GM12878 (cell line): ENCODE data around the gene TMPRSS3. TPM values are rescaled to one million over a fixed set of nuclear protein-coding genes. Genes with fewer than 3 reads are reported as not detected.

Experiments used
- CEBPB ChIP-seq, 2 experiments: fragments of 150-350 bp in 1 of 2; IDR thresholded peaks; 2 replicates each; pipeline ENCODE4 v1.6.1; 2012 to 2014; ENCODE audit warnings: low read depth in 2 of 2, low read length in 2 of 2, borderline replicate concordance in 1 of 2, inconsistent platforms in 1 of 2
- CEBPZ ChIP-seq: fragments of 150-350 bp; IDR thresholded peaks from 2 replicates; pipeline ENCODE4 v1.6.1; 2016; ENCODE audit warnings: low read depth, low read length
- CREM ChIP-seq: IDR thresholded peaks from 2 replicates; pipeline ENCODE4 v1.6.1; 2014; ENCODE audit warnings: antibody characterized with exemption, low read depth
- E2F8 ChIP-seq: fragments of 450-650 bp; IDR thresholded peaks from 2 replicates; pipeline ENCODE4 v1.6.1; 2018; ENCODE audit warnings: mild to moderate bottlenecking, low read depth, moderate library complexity; ENCODE audit not compliant: partially characterized antibody
- E4F1 ChIP-seq: fragments of 450-650 bp; IDR thresholded peaks from 2 replicates; pipeline ENCODE4 v1.6.1; 2018; ENCODE audit warnings: borderline replicate concordance, mild to moderate bottlenecking; ENCODE audit not compliant: partially characterized antibody
- POLR2AphosphoS5 ChIP-seq: IDR thresholded peaks from 2 replicates; pipeline ENCODE4 v1.6.1; 2011; ENCODE audit warnings: mild to moderate bottlenecking, low read length, inconsistent platforms
- POU2F2 ChIP-seq: IDR thresholded peaks from 3 replicates; pipeline ENCODE4 v1.6.1; 2011; ENCODE audit warnings: low read depth, mild to moderate bottlenecking, low read length, borderline replicate concordance
- RFX5 ChIP-seq: IDR thresholded peaks from 2 replicates; pipeline ENCODE4 v1.6.1; 2011; ENCODE audit warnings: low read depth, low read length, improper control_type of control experiment
- SP1 ChIP-seq: IDR thresholded peaks from one replicate; pipeline ENCODE4 v1.6.1; 2011; ENCODE audit warnings: low read depth, low read length
- SREBF2 ChIP-seq: IDR thresholded peaks from 2 replicates; pipeline ENCODE4 v1.6.1; 2012; ENCODE audit warnings: mild to moderate bottlenecking, low read length
- SUZ12 ChIP-seq: fragments of 200-600 bp; sonication (generic); IDR thresholded peaks from one replicate; pipeline ENCODE4 v1.6.1; 2018; ENCODE audit warnings: antibody characterized with exemption, mild to moderate bottlenecking; ENCODE audit not compliant: unreplicated experiment
- TCF12 ChIP-seq: IDR thresholded peaks from 2 replicates; pipeline ENCODE4 v1.6.1; 2011; ENCODE audit warnings: low read depth, mild to moderate bottlenecking, low read length
- ZBTB11 ChIP-seq: fragments of 450-650 bp; formaldehyde crosslinking; IDR thresholded peaks from 2 replicates; pipeline ENCODE4 v1.5.0; 2022; ENCODE audit warnings: mild to moderate bottlenecking, missing genetic modification characterization
- ZBTB4 ChIP-seq: fragments of 450-650 bp; formaldehyde crosslinking; IDR thresholded peaks from 2 replicates; pipeline ENCODE4 v1.4.0; 2022; ENCODE audit warnings: mild to moderate bottlenecking, moderate library complexity
- ZSCAN29 ChIP-seq: fragments of 450-650 bp; IDR thresholded peaks from 2 replicates; pipeline ENCODE4 v1.6.1; 2017; ENCODE audit warnings: mild to moderate bottlenecking, moderate library complexity
- polyA plus RNA-seq, 11 experiments: library from polyadenylated mRNA; depleted of rRNA in 4 of 11; unstranded in 6 of 11; stranded (reverse) in 5 of 11; fragments of >200 nt; fragmentation: Nextera tagmentation in 4 of 11; fragmentation: Illumina TruSeq in 1 of 11; extraction: Ambion mirVana in 4 of 11; extraction: Trizol in 1 of 11; gene quantifications; 1 replicate in 1 of 11; 2 replicates in 10 of 11; pipeline versions ENCODE4 v1.2.1 to v1.2.3, GENCODE V29; 2011 to 2016; ENCODE audit warnings: inconsistent platforms in 2 of 11, missing spikeins in 2 of 11, low read depth in 1 of 11
- total RNA-seq, 4 experiments: library from RNA; depleted of rRNA in 3 of 4; stranded (reverse); fragments of >200 nt in 3 of 4; fragmentation: Illumina TruSeq in 1 of 4; extraction: Trizol in 1 of 4; gene quantifications; 2 replicates each; pipeline versions ENCODE4 v1.2.1 to v1.2.3, GENCODE V29; 2013 to 2021

The TMPRSS3 gene
- total and polyA plus RNA-seq, 10 of the 15 experiments (the other 5 are each of a cell fraction or from before 2014, with no cell fraction given), result 0.51 to 1.5 (median 0.82) TPM; not detected in 1

GRCh38 chr21:42425591-42425990 is 29.7 kb upstream of the TMPRSS3 start (continued):
- no peak for TF ChIP-seq E4F1
- TF ChIP-seq RFX5, result no peak
- TF ChIP-seq TCF12, result 0 out of 2 replicates have a peak, but pooled peaks have one; percentile 22
- TF ChIP-seq ZSCAN29, result no peak
- peak; percentile 62 for TF ChIP-seq POLR2AphosphoS5
- no peak for TF ChIP-seq E2F8
- TF ChIP-seq POU2F2, result peak; percentile 85; the same call in 2 of the 3 replicates
- no peak for TF ChIP-seq ZBTB11 (CRISPR knock-in tag)
- no peak for TF ChIP-seq SP1
- TF ChIP-seq CREM, result no peak
- no peak for TF ChIP-seq SUZ12
- no peak for TF ChIP-seq SREBF2
- TF ChIP-seq ZBTB4 (CRISPR knock-in tag), result no peak
- no peak for TF ChIP-seq CEBPZ
- TF ChIP-seq CEBPB (IDR thresholded peaks at IDR 0.05; ENCODE audit: borderline replicate concordance in 1 of 2, low read depth in 2 of 2, low read length in 2 of 2), result no peak
